Mucosa of stomach (tissue), 1 donor: ENCODE measurements around the gene HAGH.
A peak's percentile ranks its signal among the peaks of the same experiment; 100 is the strongest.

Experiments used
- H3K27me3 ChIP-seq: one replicate; pipeline ENCODE4 v1.7.0; 2013; ENCODE audit warnings: mild to moderate bottlenecking, low read length; ENCODE audit not compliant: control insufficient read depth, insufficient read depth
- H3K36me3 ChIP-seq: one replicate; pipeline ENCODE4 v1.7.0; 2013; ENCODE audit warnings: low read length; ENCODE audit not compliant: control insufficient read depth, insufficient read depth
- H3K4me1 ChIP-seq: one replicate; pipeline ENCODE4 v1.7.0; 2013; ENCODE audit warnings: mild to moderate bottlenecking, low read length; ENCODE audit not compliant: control insufficient read depth, insufficient read depth
- H3K4me3 ChIP-seq: one replicate; pipeline ENCODE4 v1.7.0; 2013; ENCODE audit warnings: low read length
- H3K9ac ChIP-seq: one replicate; pipeline ENCODE4 v1.7.0; 2013; ENCODE audit warnings: mild to moderate bottlenecking, low read length, moderate library complexity
- H3K9me3 ChIP-seq: one replicate; pipeline ENCODE4 v1.7.0; 2013; ENCODE audit warnings: mild to moderate bottlenecking, low read length, moderate library complexity; ENCODE audit not compliant: control insufficient read depth
- donor health status: Pancreatic carcinoma.

HAGH gene

GRCh38 chr16:1772908-1773702 lies 53.5 kb downstream of the HAGH start, which contains the start of gene MRPS34:
MRPS34 (minus strand) TSS chr16:1773134; CDS start chr16:1773119, 15 bp downstream.
- H3K36me3 ChIP-seq: no peaks in the 10 kb centered on the region

GRCh38 chr16:1772362-1772907 lies 54.2 kb downstream of the HAGH start, which contains the start of gene EME2:
EME2 (plus strand) TSS chr16:1772810; CDS start chr16:1773228, 418 bp downstream.
- Histone ChIP-seq H3K36me3 (no peaks in the 10 kb centered on the region), H3K27me3 (no peaks in the 10 kb centered on the region), H3K4me3 (peak within 1 kb of the TSS; percentile 77), H3K9me3 (no peaks in the 10 kb centered on the region), H3K9ac (peak within 1 kb of the TSS; percentile 74), H3K4me1 (peaks cover 27% of the 10 kb centered on the region)

More at GRCh38 chr16:1772908-1773702, 53.5 kb downstream of the HAGH start, which contains the start of gene MRPS34:
- Histone ChIP-seq H3K27me3 (no peaks in the 10 kb centered on the region), H3K4me3 (peak within 1 kb of the TSS; percentile 77), H3K9me3 (no peaks in the 10 kb centered on the region), H3K4me1 (peaks cover 27% of the 10 kb centered on the region), H3K9ac (peak within 1 kb of the TSS; percentile 74)

DNA sequence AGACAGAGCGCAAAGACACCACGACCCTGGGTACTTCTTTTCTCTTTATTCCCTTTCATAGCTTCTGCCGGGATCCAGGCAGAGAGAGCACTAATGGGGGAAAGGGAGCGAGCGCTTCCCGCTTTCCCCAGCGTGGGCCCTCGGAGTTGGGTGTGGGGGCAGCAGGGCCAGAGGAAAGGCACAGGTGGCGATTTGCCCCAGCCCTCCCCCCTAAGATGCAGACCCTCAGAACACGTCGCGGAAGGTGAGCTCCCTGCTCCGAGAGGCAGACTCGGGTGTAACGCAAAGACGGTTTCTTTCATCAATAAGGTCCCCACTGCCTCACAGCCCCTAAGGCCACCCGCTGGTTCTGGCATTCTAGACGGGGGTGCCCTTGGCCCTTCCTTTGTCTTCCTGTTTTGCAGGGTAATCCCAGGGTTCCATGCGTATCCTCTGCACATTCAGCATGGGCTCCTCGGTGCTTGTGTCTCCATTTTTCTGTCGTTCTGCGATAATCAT lies 54.7 kb downstream of the HAGH start:
- no peaks in the 10 kb centered on the region for H3K9me3 ChIP-seq
- H3K9ac ChIP-seq: peak overlapping the region; percentile 74
- H3K4me3 ChIP-seq: peak overlapping the region; percentile 77
- H3K27me3 ChIP-seq: no peaks in the 10 kb centered on the region
- peaks cover 27% of the 10 kb centered on the region for H3K4me1 ChIP-seq
- no peaks in the 10 kb centered on the region for H3K36me3 ChIP-seq

DNA sequence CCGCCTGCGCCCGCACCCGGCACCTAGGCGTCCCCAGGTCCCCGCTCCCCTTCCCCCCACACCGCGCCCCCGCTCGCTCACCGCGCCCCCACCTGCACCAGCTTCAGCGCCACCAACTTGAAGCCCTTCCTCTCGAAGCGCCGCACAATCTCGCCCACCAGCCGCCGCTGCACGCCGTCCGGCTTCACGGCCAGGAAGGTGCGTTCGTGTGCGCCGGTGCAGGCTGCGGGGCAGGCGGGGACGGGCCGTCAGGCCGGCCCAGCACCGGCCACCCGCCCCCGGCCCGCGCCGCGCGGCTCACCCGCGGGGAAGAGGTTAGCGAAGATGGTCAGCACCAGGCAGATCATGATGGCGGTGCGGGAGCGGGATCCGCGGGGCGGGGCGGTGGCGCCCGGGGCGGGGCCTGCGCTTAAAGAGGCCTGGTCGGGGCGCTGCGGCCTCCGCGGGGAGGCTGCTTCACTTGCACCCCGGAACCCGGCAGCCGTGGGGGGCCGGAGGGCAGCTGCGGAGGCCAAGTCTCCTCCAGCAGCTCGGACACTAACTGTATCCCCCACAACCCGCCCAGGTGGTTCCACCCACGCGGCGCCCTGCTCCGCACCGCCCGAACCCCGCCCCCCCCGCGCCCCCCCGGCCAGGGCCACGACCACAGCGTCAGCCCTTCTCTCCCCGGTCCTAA lies 55.3 kb downstream of the HAGH start, which contains the start of gene NME3:
NME3 (minus strand) TSS at position 356 of the 676 bp plus-strand sequence; CDS start at position 347, 9 bp downstream.
- H3K9ac ChIP-seq: peak within 1 kb of the TSS; percentile 74
- peaks cover 27% of the 10 kb centered on the region for H3K4me1 ChIP-seq
- H3K9me3 ChIP-seq: no peaks in the 10 kb centered on the region
- no peaks in the 10 kb centered on the region for H3K36me3 ChIP-seq
- H3K4me3 ChIP-seq: peak within 1 kb of the TSS; percentile 77
- H3K27me3 ChIP-seq: no peaks in the 10 kb centered on the region

GRCh38 chr16:1770328-1771187 lies 56.1 kb downstream of the HAGH start:
- Histone ChIP-seq H3K4me1 (peaks cover 27% of the 10 kb centered on the region), H3K36me3 (no peaks in the 10 kb centered on the region), H3K9ac (peak overlapping the region; percentile 68)

DNA sequence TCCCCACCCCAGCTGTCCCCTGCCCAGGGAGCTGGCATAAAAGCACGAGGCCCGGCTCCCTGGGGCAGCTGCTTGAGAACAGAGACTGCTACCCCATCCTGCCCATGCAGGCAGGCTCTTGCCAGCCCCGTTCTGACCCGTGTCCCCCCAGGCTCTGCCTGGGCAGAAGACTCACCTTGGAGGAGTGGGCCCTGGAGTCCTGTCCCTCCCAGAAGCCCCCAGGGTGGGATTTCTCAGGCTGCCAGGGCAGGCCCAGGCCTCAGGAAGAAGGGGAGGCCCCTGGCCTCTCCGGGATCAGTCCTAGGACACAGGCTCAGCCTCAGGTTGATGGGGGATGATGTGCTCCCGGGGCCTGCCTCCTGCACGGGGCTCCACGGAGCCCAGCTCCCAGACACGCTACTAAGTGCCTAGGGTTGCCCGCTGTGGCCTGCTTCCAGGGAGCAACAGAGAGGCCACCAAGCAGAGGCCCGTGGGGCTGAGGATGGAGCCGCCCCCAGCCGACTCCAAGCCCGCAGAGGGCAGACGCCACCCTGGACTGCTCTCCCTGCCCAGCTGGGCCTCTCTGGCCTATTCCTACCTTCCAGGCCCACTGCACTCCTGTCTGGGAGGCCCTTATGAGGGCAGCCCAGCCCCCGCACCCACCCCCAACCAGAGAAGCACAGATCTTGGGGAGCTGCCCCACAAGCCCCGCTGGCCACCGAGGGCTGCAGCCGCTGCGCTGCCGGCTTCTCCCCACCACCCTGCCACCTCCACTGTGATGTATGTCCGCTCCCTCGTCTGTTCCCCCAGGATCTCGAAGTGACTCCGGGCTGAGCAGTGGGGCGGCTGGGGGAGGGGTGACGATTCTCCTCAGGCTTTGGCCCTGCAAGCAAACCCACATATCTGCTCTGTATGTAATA lies 57.0 kb downstream of the HAGH start:
- Histone ChIP-seq H3K4me1 (peaks cover 26% of the 10 kb centered on the region), H3K4me3 (no peak overlapping the region), H3K9ac (no peak overlapping the region), H3K9me3 (no peaks in the 10 kb centered on the region), H3K27me3 (no peaks in the 10 kb centered on the region), H3K36me3 (no peaks in the 10 kb centered on the region)

More at GRCh38 chr16:1770328-1771187, 56.1 kb downstream of the HAGH start:
- peak overlapping the region; percentile 31 for H3K4me3 ChIP-seq
- H3K27me3 ChIP-seq: no peaks in the 10 kb centered on the region
- no peaks in the 10 kb centered on the region for H3K9me3 ChIP-seq

GRCh38 chr16:1768767-1769401 lies 57.7 kb downstream of the HAGH start:
- Histone ChIP-seq H3K36me3 (no peaks in the 10 kb centered on the region), H3K27me3 (no peaks in the 10 kb centered on the region)

DNA sequence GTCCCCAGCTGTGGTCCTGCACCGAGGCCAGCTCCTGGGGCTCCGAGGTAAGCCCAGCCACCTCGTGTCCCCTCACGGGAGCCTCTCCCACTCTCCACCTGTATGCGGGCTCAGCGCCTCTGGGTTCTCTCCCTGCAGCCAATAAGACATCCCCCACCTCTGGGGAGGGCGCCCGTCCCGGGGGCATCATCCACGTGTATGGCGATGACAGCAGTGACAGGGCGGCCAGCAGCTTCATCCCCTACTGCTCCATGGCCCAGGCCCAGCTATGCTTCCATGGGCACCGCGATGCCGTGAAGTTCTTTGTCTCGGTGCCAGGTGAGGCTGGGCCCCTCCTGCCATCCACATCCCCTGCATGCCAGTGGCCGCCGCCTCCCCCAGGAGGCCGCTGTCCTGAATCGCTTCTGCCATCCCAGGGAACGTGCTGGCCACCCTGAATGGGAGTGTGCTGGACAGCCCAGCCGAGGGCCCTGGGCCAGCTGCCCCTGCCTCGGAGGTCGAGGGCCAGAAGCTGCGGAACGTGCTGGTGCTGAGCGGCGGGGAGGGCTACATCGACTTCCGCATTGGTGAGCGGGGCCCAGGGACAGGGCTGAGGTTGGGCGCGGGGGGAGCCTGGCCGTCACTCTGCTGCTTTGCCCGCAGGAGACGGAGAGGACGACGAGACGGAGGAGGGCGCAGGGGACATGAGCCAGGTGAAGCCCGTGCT lies 58.4 kb downstream of the HAGH start:
- Histone ChIP-seq H3K9ac (no peak overlapping the region), H3K36me3 (no peaks in the 10 kb centered on the region), H3K27me3 (no peaks in the 10 kb centered on the region), H3K4me1 (peaks cover 16% of the 10 kb centered on the region), H3K9me3 (no peaks in the 10 kb centered on the region), H3K4me3 (no peak overlapping the region)

More at GRCh38 chr16:1768767-1769401, 57.7 kb downstream of the HAGH start:
- no peak overlapping the region for H3K9ac ChIP-seq
- H3K9me3 ChIP-seq: no peaks in the 10 kb centered on the region
- peaks cover 18% of the 10 kb centered on the region for H3K4me1 ChIP-seq
- no peak overlapping the region for H3K4me3 ChIP-seq

DNA sequence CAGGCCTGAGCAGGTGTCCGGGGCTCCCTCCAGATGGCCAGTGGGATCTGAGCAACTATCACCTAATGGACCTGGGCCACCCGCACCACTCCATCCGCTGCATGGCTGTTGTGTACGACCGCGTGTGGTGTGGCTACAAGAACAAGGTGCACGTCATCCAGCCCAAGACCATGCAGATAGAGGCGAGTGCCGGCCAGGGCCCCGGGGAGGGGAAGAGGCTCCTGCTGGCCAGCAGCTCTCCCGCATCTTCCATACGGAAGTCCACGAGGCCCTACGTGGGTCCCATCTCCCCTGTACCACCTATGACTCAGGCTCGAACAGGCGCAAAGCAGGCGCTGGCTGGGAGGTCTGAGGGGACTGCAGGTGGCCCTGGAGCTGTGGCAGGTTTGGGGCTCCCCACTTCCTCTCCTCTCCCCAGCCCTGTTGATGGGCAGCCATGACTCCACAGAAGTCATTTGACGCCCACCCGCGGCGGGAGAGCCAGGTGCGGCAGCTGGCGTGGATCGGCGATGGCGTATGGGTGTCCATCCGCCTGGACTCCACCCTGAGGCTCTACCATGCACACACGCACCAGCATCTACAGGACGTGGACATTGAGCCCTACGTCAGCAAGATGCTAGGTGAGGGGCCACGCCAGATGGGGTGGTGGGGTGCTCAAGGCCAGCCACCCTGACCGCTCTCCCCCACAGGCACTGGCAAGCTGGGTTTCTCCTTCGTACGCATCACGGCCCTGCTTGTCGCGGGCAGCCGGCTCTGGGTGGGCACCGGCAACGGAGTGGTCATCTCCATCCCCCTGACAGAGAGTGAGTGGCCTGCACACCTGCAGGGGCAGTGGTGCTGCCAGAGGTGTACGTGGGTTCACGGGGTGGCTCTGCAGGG lies 59.3 kb downstream of the HAGH start:
- H3K4me3 ChIP-seq: no peak overlapping the region
- peaks cover 16% of the 10 kb centered on the region for H3K4me1 ChIP-seq
- H3K9ac ChIP-seq: no peak overlapping the region
- H3K36me3 ChIP-seq: no peaks in the 10 kb centered on the region
- no peaks in the 10 kb centered on the region for H3K9me3 ChIP-seq
- no peaks in the 10 kb centered on the region for H3K27me3 ChIP-seq
